Testis (tissue), 3 donors: Measurements from ENCODE around the gene UBE2D4. TPM values are rescaled to one million over a fixed set of nuclear protein-coding genes. Genes with fewer than 3 reads are reported as not detected.

ENCODE experiments used
- DNase-seq: peaks from one replicate; pipeline ENCODE4 v3.0.0-alpha.2; 2019
- H3K27ac ChIP-seq, 2 donors: fragments of 200-600 bp; sonication (generic); one replicate each; pipeline ENCODE4 v1.5.1; 2019
- H3K27me3 ChIP-seq: fragments of 200-600 bp; sonication (generic); one replicate; pipeline ENCODE4 v1.5.1; 2019
- H3K36me3 ChIP-seq: fragments of 200-600 bp; sonication (generic); one replicate; pipeline ENCODE4 v1.5.1; 2017; ENCODE audit warnings: low read depth; ENCODE audit errors: missing control alignments
- H3K4me1 ChIP-seq: fragments of 200-600 bp; sonication (generic); one replicate; pipeline ENCODE4 v1.5.1; 2019
- H3K4me3 ChIP-seq, 2 donors: fragments of 200-600 bp; sonication (generic); one replicate each; pipeline ENCODE4 v1.5.1; 2017 to 2019
- H3K9me3 ChIP-seq: fragments of 200-600 bp; sonication (generic); one replicate; pipeline ENCODE4 v1.5.1; 2017
- CTCF ChIP-seq, 3 experiments: fragments of 450-650 bp in 2 of 3; fragments of 200-600 bp in 1 of 3; sonication (generic) in 1 of 3; IDR thresholded peaks; one replicate each; pipeline ENCODE4 v1.5.1; 2016 to 2019; ENCODE audit warnings: antibody characterized with exemption in 3 of 3, mild to moderate bottlenecking in 2 of 3, moderate library complexity in 1 of 3
- POLR2A ChIP-seq: fragments of 450-650 bp; IDR thresholded peaks from one replicate; pipeline ENCODE4 v1.6.1; 2017; ENCODE audit warnings: antibody characterized with exemption, mild to moderate bottlenecking, moderate library complexity
- WGBS, 2 donors: methylation state at CpG; one replicate each; pipeline ENCODE4 v1.1.5; 2018; 5-methylcytosine and 5-hydroxymethylcytosine counted together
- intact Hi-C: fragments of 100-400 bp; cut with DNase I; formaldehyde crosslinking; loops from one replicate; pipeline ENCODE4 v1.15.1; 2023; ENCODE audit warnings: low total_unique reads
- polyA plus RNA-seq: library from polyadenylated mRNA; stranded (reverse); fragments of 350-450 nt; fragmentation: Illumina TruSeq; extraction: RNeasy Lipid Tissue Mini Kit (QIAGEN cat#74804); gene quantifications from one replicate; pipeline ENCODE4 v1.2.3, GENCODE V29; 2014; ENCODE audit warnings: low read depth, low replicate concordance; ENCODE audit not compliant: insufficient read depth
- total RNA-seq, 2 donors: library from RNA; depleted of rRNA; stranded (reverse); fragments of >200 nt; gene quantifications; one replicate each; pipeline ENCODE4 v1.2.3, GENCODE V29; 2016

The UBE2D4 gene
- total and polyA plus RNA-seq, 3 donors from 2014 or later, result 15.8 to 18.6 (median 18.3) TPM

- no peaks in the 10 kb centered on the region for H3K9me3 ChIP-seq
- no peaks in the 10 kb centered on the region for H3K36me3 ChIP-seq
- H3K4me1 ChIP-seq, result peaks cover 18% of the 10 kb centered on the region
- H3K4me3 ChIP-seq, result no peak overlapping the region
- intact Hi-C loops, result no loop called here
- no peaks in the 10 kb centered on the region for H3K27me3 ChIP-seq
- WGBS, 2 donors, result 89 to 94% methylated on average over 5 of the region's 5 CpGs
- H3K27ac ChIP-seq, result no peak overlapping the region
- no peak for TF ChIP-seq CTCF (IDR thresholded peaks at IDR 0.05)
- DNase-seq, result no peak
Measured at GRCh38 chr7:43902542-43903054, 23.6 kb upstream of the UBE2D4 start.

GRCh38 chr7:43904533-43905208 is 21.6 kb upstream of the UBE2D4 start:
- TF ChIP-seq CTCF (IDR thresholded peaks at IDR 0.05), result no peak
- TF ChIP-seq POLR2A, result no peak
- Histone ChIP-seq H3K4me1 (peaks cover 18% of the 10 kb centered on the region), H3K27ac (no peak overlapping the region), H3K9me3 (no peaks in the 10 kb centered on the region), H3K36me3 (no peaks in the 10 kb centered on the region), H3K27me3 (no peaks in the 10 kb centered on the region), H3K4me3 (no peak overlapping the region)
- DNase-seq, result no peak
- intact Hi-C loops, result no loop called here
- 83% methylated on average over 5 of the region's 5 CpGs for WGBS, 2 donors

GRCh38 chr7:43905209-43905946 is 20.9 kb upstream of the UBE2D4 start:
- WGBS, 2 donors, result 21 to 22% methylated on average over 8 of the region's 8 CpGs
- peaks cover 18% of the 10 kb centered on the region for H3K4me1 ChIP-seq
- H3K27me3 ChIP-seq, result no peaks in the 10 kb centered on the region
- TF ChIP-seq CTCF (IDR thresholded peaks at IDR 0.05) (no peak), POLR2A (no peak)
- no peak for DNase-seq
- H3K36me3 ChIP-seq, result no peaks in the 10 kb centered on the region
- intact Hi-C loops, result no loop called here
- H3K27ac ChIP-seq, result peak overlapping the region; percentile 65 to 87
- H3K9me3 ChIP-seq, result no peaks in the 10 kb centered on the region
- H3K4me3 ChIP-seq, result peak overlapping the region; percentile 75 to 77

- DNase-seq, result peak; percentile 57
- H3K27me3 ChIP-seq, result no peaks in the 10 kb centered on the region
- H3K4me1 ChIP-seq, result peaks cover 18% of the 10 kb centered on the region
- no peaks in the 10 kb centered on the region for H3K9me3 ChIP-seq
- H3K4me3 ChIP-seq, result peak overlapping the region; percentile 75 to 77
- no peaks in the 10 kb centered on the region for H3K36me3 ChIP-seq
- H3K27ac ChIP-seq, result peak overlapping the region; percentile 65 to 87
- intact Hi-C loops, result no loop called here
- TF ChIP-seq CTCF (IDR thresholded peaks at IDR 0.05) (no peak), POLR2A (no peak)
- 1% methylated on average over 12 to 29 of the region's 43 CpGs for WGBS, 2 donors
Measured at GRCh38 chr7:43905956-43906330, 20.3 kb upstream of the UBE2D4 start.
